GM12873 (cell line): ENCODE data around the gene CLK4.

Source experiments
- TF ChIP-seq, protein P1 (sequence below): IDR thresholded peaks from 2 replicates; pipeline ENCODE4 v1.5.1; 2012; ENCODE audit warnings: low read depth, mild to moderate bottlenecking, moderate library complexity, low read length, control low read depth; ENCODE audit not compliant: insufficient read depth; ENCODE audit errors: missing control alignments

CLK4 gene

DNA sequence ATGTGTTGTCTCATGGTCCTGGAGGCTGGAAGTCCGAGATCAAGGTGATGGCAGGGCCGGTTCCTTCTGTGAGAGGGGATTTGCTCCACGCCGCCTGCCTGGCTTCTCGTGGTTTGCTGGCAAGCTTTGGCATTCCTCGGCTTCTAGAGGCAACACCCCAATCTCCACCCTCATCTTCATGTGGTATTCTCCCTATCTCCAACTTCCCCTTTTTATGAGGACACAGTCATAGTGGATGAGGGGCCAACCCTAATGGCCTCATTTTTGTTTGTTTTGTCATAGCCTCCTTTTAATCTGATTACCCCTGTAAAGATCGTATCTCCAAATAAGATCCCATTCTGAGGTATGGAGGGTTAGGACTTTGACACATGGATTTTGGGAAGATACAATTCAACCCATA, 41.7 kb upstream of the CLK4 start:
- TF ChIP-seq, protein P1, sequence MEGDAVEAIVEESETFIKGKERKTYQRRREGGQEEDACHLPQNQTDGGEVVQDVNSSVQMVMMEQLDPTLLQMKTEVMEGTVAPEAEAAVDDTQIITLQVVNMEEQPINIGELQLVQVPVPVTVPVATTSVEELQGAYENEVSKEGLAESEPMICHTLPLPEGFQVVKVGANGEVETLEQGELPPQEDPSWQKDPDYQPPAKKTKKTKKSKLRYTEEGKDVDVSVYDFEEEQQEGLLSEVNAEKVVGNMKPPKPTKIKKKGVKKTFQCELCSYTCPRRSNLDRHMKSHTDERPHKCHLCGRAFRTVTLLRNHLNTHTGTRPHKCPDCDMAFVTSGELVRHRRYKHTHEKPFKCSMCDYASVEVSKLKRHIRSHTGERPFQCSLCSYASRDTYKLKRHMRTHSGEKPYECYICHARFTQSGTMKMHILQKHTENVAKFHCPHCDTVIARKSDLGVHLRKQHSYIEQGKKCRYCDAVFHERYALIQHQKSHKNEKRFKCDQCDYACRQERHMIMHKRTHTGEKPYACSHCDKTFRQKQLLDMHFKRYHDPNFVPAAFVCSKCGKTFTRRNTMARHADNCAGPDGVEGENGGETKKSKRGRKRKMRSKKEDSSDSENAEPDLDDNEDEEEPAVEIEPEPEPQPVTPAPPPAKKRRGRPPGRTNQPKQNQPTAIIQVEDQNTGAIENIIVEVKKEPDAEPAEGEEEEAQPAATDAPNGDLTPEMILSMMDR: no peak

DNA sequence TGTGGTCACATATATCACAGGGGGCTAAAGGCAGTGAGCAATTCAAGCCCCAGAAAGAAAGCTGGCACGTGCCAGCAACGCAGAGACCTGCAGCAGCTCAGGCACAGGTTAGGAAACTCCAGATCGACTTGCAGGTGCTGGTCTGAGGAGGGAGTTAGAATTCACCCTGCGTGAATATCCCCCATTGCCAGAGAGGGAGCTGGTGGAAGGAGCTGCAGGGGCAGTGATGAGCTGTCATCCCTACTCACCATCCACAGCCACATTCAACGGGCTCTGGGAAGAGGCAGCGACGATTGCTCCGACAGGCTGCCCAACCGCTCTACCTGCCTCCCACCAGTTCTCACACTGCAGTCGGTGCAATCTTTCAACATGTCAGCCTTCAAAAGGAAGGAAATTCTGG, 40.8 kb upstream of the CLK4 start:
- TF ChIP-seq, protein P1: no peak

DNA sequence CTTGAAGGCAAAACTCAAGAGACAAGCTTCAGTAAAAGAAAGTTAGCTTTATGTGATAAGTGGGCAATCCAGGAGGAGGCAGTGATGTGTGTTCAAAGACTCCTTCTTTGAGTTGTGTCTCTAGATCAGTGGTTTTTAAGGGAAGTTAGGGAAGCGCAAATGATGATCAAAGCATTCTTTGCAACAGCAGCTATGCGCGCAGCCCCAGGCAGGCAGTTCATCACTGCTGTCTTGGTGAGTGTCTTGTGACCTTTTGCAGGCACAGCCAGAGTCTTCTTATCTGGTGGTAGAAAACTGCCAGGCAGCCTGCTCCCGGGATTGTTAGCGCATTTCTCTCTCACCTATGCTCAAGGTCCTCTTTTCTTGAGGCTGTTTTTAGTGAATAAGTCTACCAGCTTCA, 40.3 kb upstream of the CLK4 start:
- TF ChIP-seq, protein P1: no peak

DNA sequence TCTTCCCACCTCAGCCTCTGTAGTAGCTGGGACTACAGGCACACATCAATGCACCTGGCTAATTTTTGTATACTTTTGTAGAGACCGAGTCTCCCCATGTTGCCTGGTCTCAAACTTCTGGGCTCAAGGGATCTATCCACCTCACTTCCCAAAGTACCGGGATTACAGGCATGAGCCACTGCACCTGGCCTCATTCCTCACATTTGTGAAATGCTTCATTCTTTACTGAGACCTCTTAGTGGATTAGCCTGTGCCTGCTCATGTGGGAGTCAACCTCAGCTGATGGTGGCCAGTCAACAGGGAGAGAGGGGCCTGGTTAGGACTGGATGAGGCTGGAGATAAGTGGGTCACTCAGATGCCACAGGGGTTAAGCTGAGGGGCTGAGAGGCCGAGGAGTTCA, 37.3 kb upstream of the CLK4 start:
- TF ChIP-seq, protein P1: no peak

DNA sequence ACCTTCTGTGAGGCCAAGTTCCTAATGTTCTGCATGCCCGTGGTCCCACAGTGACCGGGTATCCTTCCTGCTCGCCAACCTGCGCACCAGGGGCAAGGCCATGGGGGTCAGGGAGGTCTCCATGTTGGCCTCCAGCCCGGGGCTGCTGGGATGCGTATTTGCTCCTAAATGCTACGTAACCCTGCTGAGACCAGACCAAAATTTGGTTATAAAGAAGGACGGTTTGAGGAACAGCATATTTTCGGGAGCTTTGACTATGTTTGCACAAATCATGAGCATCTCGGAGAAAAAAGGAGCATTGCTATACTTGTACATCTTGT, 35.7 kb upstream of the CLK4 start:
- TF ChIP-seq, protein P1: no peak

DNA sequence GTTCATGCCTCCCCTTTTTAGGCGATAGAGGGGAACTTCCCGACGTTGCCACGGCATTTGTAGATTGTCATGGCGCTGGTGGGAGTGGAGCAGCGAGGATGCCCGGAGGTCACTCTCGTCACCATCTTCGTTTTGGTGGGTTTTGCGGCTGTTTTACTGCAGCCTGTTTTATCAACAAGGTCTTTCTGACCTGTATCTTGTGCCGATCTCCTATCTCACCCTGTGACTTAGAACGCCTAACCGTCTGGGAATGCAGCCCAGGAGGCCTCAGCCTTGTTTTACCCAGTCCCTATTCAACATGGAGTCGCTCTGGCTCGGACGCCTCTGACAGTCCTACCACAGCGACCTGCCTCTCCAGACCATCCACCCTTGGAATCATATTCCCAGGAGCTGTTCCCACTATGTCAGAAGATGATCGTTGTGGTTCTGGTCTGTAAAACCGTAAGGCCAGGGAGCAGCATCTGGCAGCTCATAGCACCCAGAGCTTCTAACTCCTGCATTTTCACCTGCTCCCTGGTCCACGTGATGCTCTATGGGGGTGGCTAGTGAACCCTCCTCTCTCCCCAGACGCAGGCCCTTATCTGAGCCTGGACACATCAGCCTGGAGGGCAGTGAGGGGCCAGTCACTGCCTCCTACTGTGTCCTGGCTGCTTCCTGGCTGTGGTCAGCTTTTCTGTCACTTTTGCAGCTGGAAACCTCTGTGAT, 35.1 kb upstream of the CLK4 start:
- TF ChIP-seq, protein P1: no peak

DNA sequence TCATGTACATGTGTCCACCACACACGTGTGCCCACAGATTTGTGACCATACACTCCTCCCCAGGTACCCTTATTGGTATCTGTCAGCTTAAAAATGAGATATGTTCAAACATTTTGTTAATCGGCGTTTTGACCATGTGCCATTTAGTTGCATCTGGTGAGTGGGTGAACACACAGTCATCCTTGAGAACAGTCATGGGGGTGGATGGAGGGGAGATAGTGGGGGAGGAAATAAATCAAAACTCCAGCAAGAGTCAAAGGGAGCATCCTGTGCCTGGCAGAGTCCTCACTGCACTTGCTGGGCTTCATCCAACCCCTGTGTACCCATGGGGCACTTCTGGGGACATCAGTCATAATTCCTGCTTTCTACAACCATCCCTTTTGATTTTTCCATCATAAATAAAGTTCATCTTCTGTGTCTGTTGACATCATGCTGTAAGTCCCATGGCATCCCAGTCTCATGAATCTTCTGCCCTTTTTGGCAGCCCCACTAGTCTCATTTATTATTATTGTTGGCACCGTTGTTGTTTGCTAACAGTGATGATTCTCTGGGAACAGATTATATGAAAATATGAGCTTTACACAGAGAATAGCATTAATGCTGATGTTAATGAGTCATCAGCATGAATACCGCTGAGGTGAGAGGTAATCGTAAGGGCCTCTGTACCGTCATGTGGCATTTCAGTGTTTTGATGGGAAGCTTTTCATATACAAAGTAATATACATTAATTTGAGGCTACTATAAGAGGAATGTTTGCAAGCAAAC, 24.4 kb upstream of the CLK4 start:
- TF ChIP-seq, protein P1: no peak
